ENCODE measurements around the gene FARS2. TPM values are rescaled to one million over a fixed set of nuclear protein-coding genes. Genes with fewer than 3 reads are reported as not detected.

The FARS2 gene
- total RNA-seq, 2 experiments from 2014 or later: 16.7 to 20.2 TPM

DNA sequence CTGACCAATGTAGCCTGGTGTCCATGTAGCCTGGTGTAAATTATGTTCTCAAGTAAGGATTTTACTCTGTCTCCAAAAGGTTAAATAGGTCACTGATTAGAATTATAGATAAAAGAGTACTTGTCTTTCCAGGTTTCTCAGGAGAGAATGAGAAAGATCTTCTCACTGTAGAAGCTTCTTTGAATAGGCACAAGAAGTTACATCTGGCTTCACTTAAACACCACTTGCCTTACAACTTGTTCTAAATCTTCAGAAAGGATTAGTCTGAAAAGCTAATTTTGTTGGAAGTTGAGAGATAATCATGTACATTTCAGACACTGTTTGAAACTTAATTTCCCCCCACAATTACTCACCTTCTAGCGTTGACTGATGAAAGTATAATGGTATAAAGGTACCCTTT is 275.3 kb downstream of the FARS2 start:
- H3K27me3 Mint-ChIP-seq (ENCODE audit: low read depth): no peaks in the 10 kb centered on the region
- no peak overlapping the region for H3K4me3 Mint-ChIP-seq
- no peaks in the 10 kb centered on the region for H3K9me3 Mint-ChIP-seq (ENCODE audit: insufficient read depth)
- DNase-seq: no peak
- ChIA-PET POLR2A (no interaction called here), CTCF (no interaction called here)
- peaks cover 2% of the 10 kb centered on the region for H3K4me1 Mint-ChIP-seq (ENCODE audit: low read depth)
- no peak for ATAC-seq
- no peak overlapping the region for H3K27ac Mint-ChIP-seq
- peaks cover 9% of the 10 kb centered on the region for H3K36me3 Mint-ChIP-seq (ENCODE audit: low read depth)

DNA sequence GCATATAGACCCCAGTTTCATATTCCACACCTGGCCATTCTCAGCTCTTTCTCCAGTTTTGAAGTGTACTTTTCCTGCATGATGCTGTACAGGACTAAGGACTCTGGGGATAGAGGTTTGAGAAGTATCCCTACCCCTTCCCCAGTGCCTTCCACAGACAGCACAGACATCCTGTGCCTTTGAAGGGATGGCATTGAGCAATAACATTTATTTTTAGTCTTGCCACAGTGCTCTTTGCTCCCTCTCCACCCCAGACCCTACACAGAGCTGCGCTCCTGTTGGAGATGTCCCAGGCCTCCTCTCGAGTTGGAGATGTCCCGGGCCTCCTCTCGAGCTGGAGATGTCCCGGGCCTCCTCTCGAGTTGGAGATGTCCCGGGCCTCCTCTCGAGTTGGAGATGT is 275.8 kb downstream of the FARS2 start:
- Mint-ChIP-seq H3K4me1 (ENCODE audit: low read depth) (peaks cover 7% of the 10 kb centered on the region), H3K36me3 (ENCODE audit: low read depth) (peaks cover 9% of the 10 kb centered on the region)
- POLR2A ChIA-PET: no interaction called here

DNA sequence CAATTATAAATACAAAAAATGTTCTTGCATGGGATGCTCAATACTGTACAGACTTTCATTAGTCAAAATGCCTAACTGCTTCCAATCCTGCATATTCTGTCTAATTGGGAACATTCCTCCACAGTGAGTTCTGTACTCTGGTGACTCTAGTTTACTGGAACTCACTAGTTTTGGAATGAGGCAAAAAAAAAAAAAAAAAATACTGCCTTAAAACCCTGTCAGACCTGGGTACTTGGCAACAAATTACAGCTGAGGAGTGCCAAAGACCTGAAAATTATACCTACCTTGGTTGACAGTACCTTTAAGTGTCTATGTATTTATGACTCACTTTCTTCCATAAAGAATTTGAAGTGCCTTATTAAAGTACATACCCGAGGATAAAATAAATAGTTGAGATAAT is 276.7 kb downstream of the FARS2 start:
- CTCF ChIA-PET: no interaction called here
- Mint-ChIP-seq H3K9me3 (ENCODE audit: insufficient read depth) (no peaks in the 10 kb centered on the region), H3K36me3 (ENCODE audit: low read depth) (peaks cover 9% of the 10 kb centered on the region), H3K4me3 (no peak overlapping the region), H3K27me3 (ENCODE audit: low read depth) (no peaks in the 10 kb centered on the region), H3K4me1 (ENCODE audit: low read depth) (peaks cover 10% of the 10 kb centered on the region), H3K27ac (no peak overlapping the region)
- POLR2A ChIA-PET: no interaction called here
- ATAC-seq (no peak), DNase-seq (no peak)

More for the DNA sequence above, 275.8 kb downstream of the FARS2 start:
- Mint-ChIP-seq H3K9me3 (ENCODE audit: insufficient read depth) (no peaks in the 10 kb centered on the region), H3K27me3 (ENCODE audit: low read depth) (no peaks in the 10 kb centered on the region), H3K4me3 (no peak overlapping the region), H3K27ac (no peak overlapping the region)
- ATAC-seq: no peak
- DNase-seq: no peak
- CTCF ChIA-PET: no interaction called here

DNA sequence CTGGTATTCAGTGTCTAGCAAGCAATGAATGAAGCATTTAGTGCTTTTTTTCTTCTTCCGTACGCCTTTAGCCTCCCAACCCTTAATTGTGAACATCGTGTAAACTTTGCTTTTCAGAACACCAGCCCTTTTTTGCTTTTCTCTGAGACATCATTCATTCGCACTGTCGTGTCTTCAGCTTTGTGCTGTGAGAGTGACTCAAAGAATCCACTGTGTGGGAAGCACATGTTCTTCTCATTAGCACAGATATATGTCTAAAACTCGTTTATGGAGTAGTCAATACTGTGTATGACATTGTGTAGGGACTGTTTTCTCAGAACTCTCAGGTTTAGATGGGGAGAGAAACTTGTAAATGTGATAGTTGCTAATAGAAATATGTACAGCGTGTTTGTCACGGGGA is 279.1 kb downstream of the FARS2 start:
- Mint-ChIP-seq H3K27ac (no peak overlapping the region), H3K4me3 (no peak overlapping the region), H3K9me3 (ENCODE audit: insufficient read depth) (no peaks in the 10 kb centered on the region), H3K36me3 (ENCODE audit: low read depth) (peaks cover 4% of the 10 kb centered on the region), H3K27me3 (ENCODE audit: low read depth) (no peaks in the 10 kb centered on the region), H3K4me1 (ENCODE audit: low read depth) (peaks cover 10% of the 10 kb centered on the region)
- ATAC-seq (no peak), DNase-seq (no peak)
- ChIA-PET POLR2A (no interaction called here), CTCF (no interaction called here)

DNA sequence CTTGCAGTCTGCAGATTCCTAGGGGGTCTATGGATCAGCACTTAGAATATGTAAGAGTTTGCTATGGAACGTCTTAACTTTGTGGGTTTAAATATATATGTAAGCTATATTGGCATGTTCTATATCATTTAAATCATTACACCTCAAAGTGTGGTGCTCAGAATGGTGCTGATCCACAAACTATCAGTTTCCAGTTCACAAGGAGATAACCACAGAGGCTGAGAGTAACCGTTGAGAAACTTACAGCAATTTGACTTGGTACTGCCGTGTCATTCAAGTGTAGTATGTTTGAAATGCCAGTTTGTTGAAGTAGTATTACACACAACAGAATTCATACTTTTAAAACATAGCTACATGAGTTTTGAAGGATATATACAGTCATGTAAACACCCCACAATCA is 279.7 kb downstream of the FARS2 start:
- H3K36me3 Mint-ChIP-seq (ENCODE audit: low read depth): peaks cover 8% of the 10 kb centered on the region
- DNase-seq: no peak
- H3K9me3 Mint-ChIP-seq (ENCODE audit: insufficient read depth): no peaks in the 10 kb centered on the region
- H3K4me3 Mint-ChIP-seq: no peak overlapping the region
- CTCF ChIA-PET: no interaction called here
- POLR2A ChIA-PET: no interaction called here
- no peaks in the 10 kb centered on the region for H3K27me3 Mint-ChIP-seq (ENCODE audit: low read depth)
- ATAC-seq: no peak
- H3K27ac Mint-ChIP-seq: no peak overlapping the region
- H3K4me1 Mint-ChIP-seq (ENCODE audit: low read depth): peaks cover 10% of the 10 kb centered on the region

DNA sequence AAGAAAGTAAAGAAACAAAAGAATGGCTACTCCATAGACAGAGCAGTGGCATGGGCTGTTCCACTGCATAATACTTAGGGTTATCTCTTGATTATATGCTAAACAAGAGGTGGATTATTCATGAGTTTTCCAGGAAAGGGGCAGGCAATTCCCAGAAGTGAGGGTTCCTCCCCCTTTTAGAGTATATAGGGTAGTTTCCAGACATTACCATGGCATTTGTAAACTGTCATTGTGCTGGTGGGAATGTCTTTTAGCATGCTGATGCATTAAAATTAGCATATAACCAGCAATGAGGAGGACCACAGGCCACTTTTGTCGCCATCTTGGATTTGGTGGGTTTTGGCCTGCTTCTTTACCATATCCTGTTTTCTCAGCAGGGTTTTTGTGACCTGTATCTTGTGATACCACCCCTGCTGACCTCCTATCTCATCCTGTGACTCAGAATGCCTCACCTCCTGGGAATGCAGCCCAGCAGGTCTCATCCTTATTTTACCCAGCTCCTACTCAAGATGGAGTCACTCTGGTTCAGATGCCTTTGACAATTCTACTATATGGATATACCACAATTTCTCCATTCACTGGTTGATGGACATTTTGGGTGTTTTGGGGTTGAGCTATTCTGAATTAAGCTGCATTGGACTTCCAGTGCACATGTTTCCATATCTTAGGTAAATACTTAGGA is 280.6 kb downstream of the FARS2 start:
- POLR2A ChIA-PET: interaction anchor here (0.6 kb wide), 1 partner anchor 80 kb away, joined by 3 read pairs; no protein-coding TSS in a partner anchor
- no peak overlapping the region for H3K4me3 Mint-ChIP-seq
- no peak for DNase-seq

DNA sequence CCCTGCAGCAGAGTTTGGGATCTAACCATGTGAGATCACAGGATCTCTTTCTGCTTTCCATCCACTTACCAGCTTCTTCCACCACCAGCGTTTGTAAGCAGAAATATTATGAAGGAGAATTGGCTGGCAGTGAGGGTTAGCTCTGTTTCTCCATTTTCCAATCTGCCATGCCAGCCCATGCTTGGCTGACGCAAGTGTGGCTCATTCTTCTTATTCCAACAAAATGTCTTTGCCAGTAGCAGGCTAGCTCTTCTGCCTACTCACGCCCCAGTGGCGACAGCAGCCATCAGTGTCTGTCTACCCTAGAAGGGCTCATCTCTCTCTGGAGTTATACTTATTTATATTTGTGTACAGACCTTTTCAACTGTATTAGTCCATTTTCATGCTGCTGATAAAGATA is 286.2 kb downstream of the FARS2 start:
- Mint-ChIP-seq H3K36me3 (ENCODE audit: low read depth) (peaks cover 35% of the 10 kb centered on the region), H3K27me3 (ENCODE audit: low read depth) (no peaks in the 10 kb centered on the region), H3K4me3 (no peak overlapping the region), H3K4me1 (ENCODE audit: low read depth) (no peaks in the 10 kb centered on the region), H3K27ac (no peak overlapping the region), H3K9me3 (ENCODE audit: insufficient read depth) (no peaks in the 10 kb centered on the region)
- DNase-seq (no peak), ATAC-seq (no peak)
- CTCF ChIA-PET: no interaction called here
- POLR2A ChIA-PET: no interaction called here

More for the DNA sequence above, 280.6 kb downstream of the FARS2 start:
- Mint-ChIP-seq H3K9me3 (ENCODE audit: insufficient read depth) (no peaks in the 10 kb centered on the region), H3K4me1 (ENCODE audit: low read depth) (peaks cover 10% of the 10 kb centered on the region), H3K27me3 (ENCODE audit: low read depth) (no peaks in the 10 kb centered on the region), H3K36me3 (ENCODE audit: low read depth) (peaks cover 12% of the 10 kb centered on the region), H3K27ac (no peak overlapping the region)
- no peak for ATAC-seq
- CTCF ChIA-PET: no interaction called here

DNA sequence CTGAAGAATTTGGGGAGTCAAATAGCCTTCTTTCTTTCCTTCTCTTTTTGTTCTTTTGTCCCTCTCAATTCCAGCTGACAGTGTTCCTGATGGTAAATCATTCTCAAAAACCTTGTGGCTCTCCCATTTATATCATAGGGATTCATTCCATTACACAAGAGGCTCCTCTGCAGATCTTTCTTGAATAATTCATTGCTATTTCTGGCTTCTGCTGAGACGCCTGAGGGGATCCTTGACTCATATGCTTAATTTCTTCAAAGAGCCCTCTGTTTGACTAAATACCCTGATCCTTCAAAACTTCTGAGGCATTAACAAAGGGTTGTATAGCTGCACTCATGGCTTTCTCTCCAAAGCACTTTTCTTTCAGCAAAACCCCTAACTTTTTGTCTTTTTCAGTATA is 289.3 kb downstream of the FARS2 start:
- Mint-ChIP-seq H3K27ac (no peak overlapping the region), H3K27me3 (ENCODE audit: low read depth) (no peaks in the 10 kb centered on the region), H3K36me3 (ENCODE audit: low read depth) (peaks cover 30% of the 10 kb centered on the region), H3K9me3 (ENCODE audit: insufficient read depth) (no peaks in the 10 kb centered on the region), H3K4me1 (ENCODE audit: low read depth) (no peaks in the 10 kb centered on the region), H3K4me3 (no peak overlapping the region)
- ATAC-seq (no peak), DNase-seq (no peak)
- CTCF ChIA-PET: no interaction called here
- POLR2A ChIA-PET: no interaction called here

DNA sequence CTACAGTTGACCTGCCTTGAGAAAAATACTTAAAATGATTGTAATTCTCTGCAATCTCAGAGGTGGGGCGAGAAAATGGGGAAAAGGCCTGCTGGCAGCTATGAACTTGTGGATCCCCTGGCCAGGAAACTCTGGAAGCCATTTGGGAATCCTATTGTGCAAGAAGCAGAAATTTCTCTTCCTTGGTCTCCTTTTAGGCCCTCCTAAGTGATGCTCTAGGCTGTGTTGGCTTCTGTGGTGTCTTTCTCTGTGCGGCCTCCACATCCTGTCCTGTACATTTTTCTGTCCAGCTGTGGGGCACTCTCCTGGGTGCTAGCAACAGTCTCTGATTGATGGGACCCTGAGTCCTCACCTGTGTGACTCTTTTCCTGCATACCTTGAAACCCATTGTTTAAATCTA is 290.9 kb downstream of the FARS2 start:
- H3K4me3 Mint-ChIP-seq: no peak overlapping the region
- no peaks in the 10 kb centered on the region for H3K9me3 Mint-ChIP-seq (ENCODE audit: insufficient read depth)
- POLR2A ChIA-PET: no interaction called here
- no peaks in the 10 kb centered on the region for H3K27me3 Mint-ChIP-seq (ENCODE audit: low read depth)
- H3K27ac Mint-ChIP-seq: no peak overlapping the region
- ATAC-seq (no peak), DNase-seq (no peak)
- H3K4me1 Mint-ChIP-seq (ENCODE audit: low read depth): no peaks in the 10 kb centered on the region
- CTCF ChIA-PET: no interaction called here
- peaks cover 21% of the 10 kb centered on the region for H3K36me3 Mint-ChIP-seq (ENCODE audit: low read depth)

DNA sequence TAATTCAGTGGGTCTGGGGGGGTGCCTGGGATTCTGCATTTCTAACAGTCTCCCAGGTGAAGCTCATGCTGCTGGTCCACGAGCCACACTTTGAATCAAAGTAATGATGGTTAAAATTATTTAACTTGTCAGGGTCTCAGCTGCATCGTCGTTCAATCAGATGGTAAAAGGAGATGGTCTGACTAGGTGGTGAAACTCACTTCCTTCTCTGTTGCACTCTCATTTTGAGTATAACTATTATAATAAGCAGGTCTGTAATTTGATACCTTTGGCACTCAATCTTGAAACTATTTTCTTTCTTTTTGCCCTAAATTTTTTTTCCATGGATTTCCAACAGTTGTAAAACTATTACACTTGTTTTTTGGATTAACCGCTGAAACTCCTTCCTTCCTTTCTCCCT is 292.5 kb downstream of the FARS2 start:
- Mint-ChIP-seq H3K27ac (no peak overlapping the region), H3K27me3 (ENCODE audit: low read depth) (no peaks in the 10 kb centered on the region), H3K4me3 (no peak overlapping the region), H3K9me3 (ENCODE audit: insufficient read depth) (no peaks in the 10 kb centered on the region), H3K36me3 (ENCODE audit: low read depth) (peaks cover 15% of the 10 kb centered on the region), H3K4me1 (ENCODE audit: low read depth) (no peaks in the 10 kb centered on the region)
- ChIA-PET POLR2A (no interaction called here), CTCF (no interaction called here)
- DNase-seq (no peak), ATAC-seq (no peak)

DNA sequence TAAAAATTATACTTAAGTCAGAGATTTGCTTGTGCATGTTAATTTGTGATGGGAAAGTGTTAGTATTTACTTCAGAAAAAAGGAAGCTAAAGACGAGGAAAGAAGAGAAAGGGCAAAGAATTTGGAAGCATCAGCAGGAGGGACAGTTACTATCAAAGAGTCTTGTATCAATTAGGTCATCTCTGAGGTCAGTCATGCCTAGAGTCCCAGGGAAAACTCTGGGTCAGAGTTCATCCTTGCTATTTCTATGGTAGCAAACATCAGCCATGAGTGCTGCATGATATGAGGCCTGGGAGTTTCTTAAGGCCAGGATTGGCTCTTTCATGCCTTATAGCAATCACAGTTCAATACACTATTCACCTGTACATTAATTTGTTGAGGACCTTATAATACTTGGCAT is 292.9 kb downstream of the FARS2 start:
- POLR2A ChIA-PET: no interaction called here
- no peak for ATAC-seq
- Mint-ChIP-seq H3K4me3 (no peak overlapping the region), H3K4me1 (ENCODE audit: low read depth) (no peaks in the 10 kb centered on the region), H3K36me3 (ENCODE audit: low read depth) (peaks cover 15% of the 10 kb centered on the region), H3K27me3 (ENCODE audit: low read depth) (no peaks in the 10 kb centered on the region), H3K9me3 (ENCODE audit: insufficient read depth) (no peaks in the 10 kb centered on the region), H3K27ac (no peak overlapping the region)
- no peak for DNase-seq
- CTCF ChIA-PET: no interaction called here

DNA sequence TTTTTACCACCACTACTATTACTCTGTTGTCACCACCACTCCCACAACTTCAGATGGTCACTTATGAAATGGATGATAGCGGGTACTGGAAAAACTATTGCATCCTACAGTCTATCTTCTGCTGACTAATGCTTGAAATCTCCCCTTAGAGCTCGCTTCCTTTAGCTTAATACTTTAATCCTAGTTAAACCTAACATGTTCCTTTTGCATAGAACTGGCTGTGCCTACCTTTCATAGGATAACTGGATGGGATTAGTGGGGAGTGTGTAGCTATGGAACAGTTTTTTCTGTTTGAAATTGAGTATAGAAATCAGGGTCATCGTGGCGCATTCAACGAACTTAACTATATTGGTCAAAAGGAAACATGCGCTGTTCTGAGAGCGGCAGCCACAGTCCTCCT is 294.7 kb downstream of the FARS2 start:
- no peak for ATAC-seq
- POLR2A ChIA-PET: no interaction called here
- no peaks in the 10 kb centered on the region for H3K9me3 Mint-ChIP-seq (ENCODE audit: insufficient read depth)
- DNase-seq: no peak
- H3K4me3 Mint-ChIP-seq: no peak overlapping the region
- no peaks in the 10 kb centered on the region for H3K27me3 Mint-ChIP-seq (ENCODE audit: low read depth)
- CTCF ChIA-PET: no interaction called here
- H3K4me1 Mint-ChIP-seq (ENCODE audit: low read depth): no peaks in the 10 kb centered on the region
- H3K36me3 Mint-ChIP-seq (ENCODE audit: low read depth): peaks cover 7% of the 10 kb centered on the region
- H3K27ac Mint-ChIP-seq: no peak overlapping the region

DNA sequence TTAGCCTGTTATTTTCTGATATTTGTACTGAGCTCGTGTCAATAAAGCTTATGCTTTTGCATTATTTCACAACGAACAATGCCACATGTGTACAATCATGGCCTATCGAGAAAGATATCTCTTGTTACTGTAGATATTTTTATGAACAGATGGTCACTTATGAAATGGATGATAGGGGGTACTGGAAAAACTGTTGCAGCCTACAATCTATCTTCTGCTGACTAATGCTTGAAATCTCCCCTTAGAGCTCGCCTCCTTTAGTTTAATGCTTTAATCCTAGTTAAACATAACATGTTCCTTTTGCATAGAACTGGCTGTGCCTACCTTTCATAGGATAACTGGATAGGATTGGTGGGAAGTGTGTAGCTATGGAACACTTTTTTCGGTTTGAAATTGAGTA is 296.2 kb downstream of the FARS2 start:
- DNase-seq (no peak), ATAC-seq (no peak)
- no peaks in the 10 kb centered on the region for H3K9me3 Mint-ChIP-seq (ENCODE audit: insufficient read depth)
- peaks cover 2% of the 10 kb centered on the region for H3K36me3 Mint-ChIP-seq (ENCODE audit: low read depth)
- H3K4me1 Mint-ChIP-seq (ENCODE audit: low read depth): no peaks in the 10 kb centered on the region
- H3K27ac Mint-ChIP-seq: no peak overlapping the region
- ChIA-PET CTCF (no interaction called here), POLR2A (no interaction called here)
- H3K27me3 Mint-ChIP-seq (ENCODE audit: low read depth): no peaks in the 10 kb centered on the region
- H3K4me3 Mint-ChIP-seq: no peak overlapping the region
